ENCODE results near the gene FBLN7.

- TF ChIP-seq CTCF (IDR thresholded peaks at IDR 0.05) (no peak), POLR2A (IDR thresholded peaks at IDR 0.05) (no peak)
These were observed 37.1 kb downstream of the FBLN7 start for GRCh38 chr2:112175333-112175732.

Data from heart left ventricle (tissue), 13 donors.